Measurements from ENCODE around the gene CD302. TPM values are rescaled to one million over a fixed set of nuclear protein-coding genes. Genes with fewer than 3 reads are reported as not detected.
"Not testable (repeated sequence)": the region's sequence is repeated elsewhere in the genome, so short reads cannot be mapped to it uniquely, and the experiment has no call there.

Gene CD302
- total RNA-seq, result under 1 TPM; 0.08 to 0.23 TPM

DNA sequence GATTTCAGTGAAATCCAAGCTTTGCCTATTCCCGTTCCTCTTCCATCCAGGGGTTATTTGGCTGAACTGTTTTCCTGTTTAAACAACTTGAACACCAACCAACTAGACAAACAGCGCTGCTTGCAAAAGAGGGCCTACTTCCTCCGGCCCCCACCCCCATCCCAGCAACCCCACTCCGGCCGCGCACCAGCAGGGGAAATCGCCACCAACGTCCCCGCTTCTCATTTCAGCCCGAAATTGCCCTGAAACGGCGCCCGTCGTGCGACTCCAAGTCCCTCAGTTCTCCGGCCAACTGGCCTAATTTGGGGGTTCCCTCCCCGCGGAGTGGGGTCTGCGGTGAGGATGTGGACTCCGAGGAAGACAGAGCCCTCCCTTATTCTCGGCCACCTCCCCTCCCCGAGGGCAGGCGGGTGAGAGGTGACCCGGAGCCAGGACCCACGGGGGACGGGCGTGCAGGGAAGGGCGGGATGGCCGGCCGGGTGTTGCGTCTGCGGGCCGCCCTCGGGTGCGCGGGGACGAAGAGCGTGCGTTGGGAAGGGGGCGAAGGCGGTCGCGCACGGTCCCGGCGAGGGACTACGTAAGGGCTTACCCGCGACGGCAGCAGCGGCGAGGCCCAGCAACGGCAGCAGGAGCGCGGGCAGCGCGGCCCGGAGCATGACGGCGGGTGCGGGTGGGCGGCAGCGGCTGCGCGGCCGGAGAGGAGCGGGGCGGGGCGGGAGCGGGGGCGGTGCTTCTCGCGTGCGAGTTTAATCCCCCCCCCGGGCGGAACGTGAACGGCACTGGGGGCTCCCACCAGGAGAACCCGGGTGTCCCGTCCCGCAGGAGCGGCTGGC lies at the start of gene CD302:
Gene CD302 (minus strand): TSS at position 666 of the 833 bp plus-strand sequence. CDS start 10 bp downstream, at position 656.
- no peaks in the 10 kb centered on the region for H3K9me3 Mint-ChIP-seq (ENCODE audit: insufficient read depth)
- POLR2A ChIA-PET, result interaction anchor here (0.5 kb wide), 1 partner anchor 9 kb away, joined by 3 read pairs; no protein-coding TSS in a partner anchor
- peaks cover 3% of the 10 kb centered on the region for H3K36me3 Mint-ChIP-seq (ENCODE audit: low read depth)
- peaks cover 46% of the 10 kb centered on the region for H3K27me3 Mint-ChIP-seq (ENCODE audit: low read depth)
- peaks cover 18% of the 10 kb centered on the region for H3K4me1 Mint-ChIP-seq (ENCODE audit: low read depth)
- peak within 1 kb of the TSS; percentile 62 for H3K4me3 Mint-ChIP-seq
- ATAC-seq (peak; percentile 76), DNase-seq (peak; percentile 25)
- CTCF ChIA-PET, result interaction anchor here (2.0 kb wide), 1 partner anchor 11 kb away, joined by 6 read pairs; no protein-coding TSS in a partner anchor
- peak within 1 kb of the TSS; percentile 6 for H3K27ac Mint-ChIP-seq

- H3K36me3 Mint-ChIP-seq (ENCODE audit: low read depth), result peaks cover 20% of the 10 kb centered on the region
- H3K4me1 Mint-ChIP-seq (ENCODE audit: low read depth), result no peaks in the 10 kb centered on the region
- POLR2A ChIA-PET, result no interaction called here
- H3K27ac Mint-ChIP-seq, result no peak overlapping the region
- CTCF ChIA-PET, result no interaction called here
- no peak overlapping the region for H3K4me3 Mint-ChIP-seq
- ATAC-seq (no peak), DNase-seq (no peak)
- H3K27me3 Mint-ChIP-seq (ENCODE audit: low read depth), result no peaks in the 10 kb centered on the region
- H3K9me3 Mint-ChIP-seq (ENCODE audit: insufficient read depth), result no peaks in the 10 kb centered on the region
Measured at GRCh38 chr2:159846564-159846963, 48.6 kb upstream of the CD302 start.

DNA sequence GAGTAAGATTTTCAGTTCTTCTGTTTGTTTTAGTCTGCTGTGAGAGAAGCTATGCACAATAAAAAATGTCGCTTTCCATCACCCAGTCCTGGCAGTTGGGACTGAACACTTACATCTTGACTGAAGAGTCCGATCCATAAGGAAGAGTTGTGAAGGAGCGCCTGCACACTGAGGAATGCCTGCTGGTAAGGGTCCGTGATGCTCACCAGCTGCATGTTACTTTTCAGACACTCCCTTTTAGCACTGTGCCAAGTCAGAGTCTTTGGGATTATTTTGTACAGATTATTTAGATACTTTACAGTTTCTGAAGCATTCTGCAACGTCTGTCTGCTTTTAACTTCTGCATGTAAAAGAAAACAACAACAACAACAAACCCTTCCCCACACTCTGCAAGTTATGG lies 42.6 kb upstream of the CD302 start:
- no peak for ATAC-seq
- POLR2A ChIA-PET, result no interaction called here
- CTCF ChIA-PET, result no interaction called here

GRCh38 chr2:159832858-159833257 lies 34.9 kb upstream of the CD302 start:
- no peak overlapping the region for H3K4me3 Mint-ChIP-seq
- no peak overlapping the region for H3K27ac Mint-ChIP-seq
- no peaks in the 10 kb centered on the region for H3K27me3 Mint-ChIP-seq (ENCODE audit: low read depth)
- DNase-seq (no peak), ATAC-seq (no peak)
- H3K9me3 Mint-ChIP-seq (ENCODE audit: insufficient read depth), result no peaks in the 10 kb centered on the region
- POLR2A ChIA-PET, result no interaction called here
- peaks cover 37% of the 10 kb centered on the region for H3K36me3 Mint-ChIP-seq (ENCODE audit: low read depth)
- H3K4me1 Mint-ChIP-seq (ENCODE audit: low read depth), result no peaks in the 10 kb centered on the region
- CTCF ChIA-PET, result no interaction called here

More for the DNA sequence above, 42.6 kb upstream of the CD302 start:
- Mint-ChIP-seq H3K4me1 (ENCODE audit: low read depth) (no peaks in the 10 kb centered on the region), H3K9me3 (ENCODE audit: insufficient read depth) (no peaks in the 10 kb centered on the region), H3K36me3 (ENCODE audit: low read depth) (peaks cover 9% of the 10 kb centered on the region), H3K27ac (no peak overlapping the region), H3K27me3 (ENCODE audit: low read depth) (no peaks in the 10 kb centered on the region), H3K4me3 (no peak overlapping the region)
- no peak for DNase-seq

DNA sequence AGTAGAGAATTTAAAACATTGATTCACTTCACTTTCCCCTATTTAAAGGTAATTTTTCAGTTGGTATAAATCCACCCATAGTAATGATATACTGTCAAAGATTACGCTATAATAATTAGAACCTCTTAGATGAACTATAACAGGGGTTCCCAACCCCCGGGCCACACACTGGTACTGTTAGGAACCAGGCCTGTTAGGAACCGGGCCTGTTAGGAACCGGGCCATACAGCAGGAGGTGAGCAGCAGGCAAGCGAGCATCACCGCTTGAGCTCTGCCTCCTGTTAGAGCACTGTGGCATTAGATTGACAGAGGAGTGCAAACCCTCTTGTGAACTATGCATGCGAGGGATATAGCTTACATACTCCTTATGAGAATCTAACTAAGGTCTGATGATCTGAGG lies 34.0 kb upstream of the CD302 start:
- Mint-ChIP-seq H3K4me3 (no peak overlapping the region), H3K4me1 (ENCODE audit: low read depth) (no peaks in the 10 kb centered on the region), H3K27ac (no peak overlapping the region), H3K27me3 (ENCODE audit: low read depth) (no peaks in the 10 kb centered on the region), H3K36me3 (ENCODE audit: low read depth) (peaks cover 46% of the 10 kb centered on the region), H3K9me3 (ENCODE audit: insufficient read depth) (no peaks in the 10 kb centered on the region)
- no peak for ATAC-seq
- CTCF ChIA-PET, result no interaction called here
- POLR2A ChIA-PET, result no interaction called here
- DNase-seq, result no peak

DNA sequence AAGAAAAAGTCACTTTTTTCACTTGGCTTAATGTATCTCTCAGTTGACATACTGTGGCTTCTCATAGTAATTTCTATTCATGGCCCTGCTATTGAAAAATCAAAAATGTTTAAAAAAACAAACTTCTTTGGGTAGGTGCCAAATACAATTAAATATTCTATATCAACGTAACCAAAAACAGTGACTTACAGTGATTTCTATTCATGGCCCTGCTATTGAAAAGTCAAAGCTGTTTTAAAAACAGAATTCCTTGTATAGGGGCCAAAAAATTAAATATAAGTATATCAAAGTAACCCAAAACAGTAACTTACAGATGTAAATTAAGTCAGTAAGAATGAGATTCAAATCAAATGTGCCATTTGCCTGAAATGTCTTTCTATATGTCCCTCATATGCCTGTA lies 31.4 kb upstream of the CD302 start:
- Mint-ChIP-seq H3K36me3 (ENCODE audit: low read depth) (peaks cover 67% of the 10 kb centered on the region), H3K27me3 (ENCODE audit: low read depth) (no peaks in the 10 kb centered on the region), H3K4me1 (ENCODE audit: low read depth) (no peaks in the 10 kb centered on the region), H3K9me3 (ENCODE audit: insufficient read depth) (no peaks in the 10 kb centered on the region), H3K4me3 (no peak overlapping the region), H3K27ac (no peak overlapping the region)
- CTCF ChIA-PET, result no interaction called here
- ATAC-seq (no peak), DNase-seq (no peak)
- POLR2A ChIA-PET, result no interaction called here

DNA sequence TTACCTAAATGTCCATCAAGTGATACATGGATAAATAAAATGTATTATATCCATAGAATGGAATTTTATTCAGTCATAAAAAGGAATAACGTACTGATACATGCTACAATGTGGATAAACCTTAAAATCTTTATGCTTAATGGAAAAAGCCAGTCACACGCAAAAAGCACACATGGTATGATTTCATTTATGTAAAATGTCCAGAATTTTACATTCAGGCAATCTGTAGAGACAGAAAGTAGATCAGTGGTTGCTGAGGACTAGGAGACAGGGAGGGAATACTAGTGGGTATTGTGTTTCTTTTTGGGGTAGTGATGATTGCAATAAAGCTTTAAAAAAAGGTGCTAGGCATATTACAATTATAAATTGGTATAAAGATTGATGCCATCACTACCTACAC lies 30.7 kb upstream of the CD302 start:
- ChIA-PET CTCF (no interaction called here), POLR2A (no interaction called here)
- DNase-seq (no peak), ATAC-seq (no peak)
- Mint-ChIP-seq H3K9me3 (ENCODE audit: insufficient read depth) (no peaks in the 10 kb centered on the region), H3K27ac (no peak overlapping the region), H3K4me1 (ENCODE audit: low read depth) (no peaks in the 10 kb centered on the region), H3K4me3 (no peak overlapping the region), H3K36me3 (ENCODE audit: low read depth) (peaks cover 69% of the 10 kb centered on the region), H3K27me3 (ENCODE audit: low read depth) (no peaks in the 10 kb centered on the region)

DNA sequence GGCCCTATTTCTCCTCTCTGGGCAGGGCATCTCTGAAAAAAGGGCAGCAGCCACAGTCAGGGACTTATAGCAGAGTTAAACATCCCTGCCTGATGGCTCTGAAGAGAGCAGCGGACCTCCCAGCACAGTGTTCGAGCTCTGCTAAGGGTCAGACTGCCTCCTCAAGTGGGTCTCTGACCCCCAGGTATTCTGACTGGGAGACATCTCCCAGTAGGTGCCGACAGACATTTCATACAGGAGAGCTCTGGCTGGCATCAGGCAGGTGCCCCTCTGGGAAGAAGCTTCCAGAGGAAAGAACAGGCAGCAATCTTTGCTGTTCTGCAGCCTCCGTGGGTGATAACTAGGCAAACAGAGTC lies 24.4 kb upstream of the CD302 start:
- H3K4me1 Mint-ChIP-seq (ENCODE audit: low read depth); H3K27me3 Mint-ChIP-seq (ENCODE audit: low read depth); CTCF ChIA-PET; H3K27ac Mint-ChIP-seq; ATAC-seq; DNase-seq; H3K9me3 Mint-ChIP-seq (ENCODE audit: insufficient read depth); H3K4me3 Mint-ChIP-seq: not testable (repeated sequence)
- peaks cover 65% of the 10 kb centered on the region for H3K36me3 Mint-ChIP-seq (ENCODE audit: low read depth)
- POLR2A ChIA-PET, result interaction anchor here (1.0 kb wide), 1 partner anchor 82 kb away, joined by 3 read pairs; the partner anchor contains the start of gene LY75

- H3K27me3 Mint-ChIP-seq (ENCODE audit: low read depth); H3K27ac Mint-ChIP-seq; ATAC-seq; H3K4me1 Mint-ChIP-seq (ENCODE audit: low read depth); DNase-seq; H3K4me3 Mint-ChIP-seq; CTCF ChIA-PET; H3K9me3 Mint-ChIP-seq (ENCODE audit: insufficient read depth): not testable (repeated sequence)
- peaks cover 60% of the 10 kb centered on the region for H3K36me3 Mint-ChIP-seq (ENCODE audit: low read depth)
- POLR2A ChIA-PET, result interaction anchor here (1.0 kb wide), 1 partner anchor 82 kb away, joined by 3 read pairs; the partner anchor contains the start of gene LY75
Measured at GRCh38 chr2:159821775-159822477, 23.9 kb upstream of the CD302 start.

- Mint-ChIP-seq H3K27me3 (ENCODE audit: low read depth) (no peaks in the 10 kb centered on the region), H3K4me3 (no peak overlapping the region), H3K9me3 (ENCODE audit: insufficient read depth) (no peaks in the 10 kb centered on the region), H3K36me3 (ENCODE audit: low read depth) (peaks cover 50% of the 10 kb centered on the region), H3K4me1 (ENCODE audit: low read depth) (no peaks in the 10 kb centered on the region), H3K27ac (no peak overlapping the region)
- DNase-seq (no peak), ATAC-seq (no peak)
- POLR2A ChIA-PET, result no interaction called here
- CTCF ChIA-PET, result no interaction called here
Measured at GRCh38 chr2:159818940-159819339, 20.9 kb upstream of the CD302 start.

- DNase-seq (no peak), ATAC-seq (no peak)
- Mint-ChIP-seq H3K36me3 (ENCODE audit: low read depth) (peaks cover 44% of the 10 kb centered on the region), H3K4me3 (no peak overlapping the region), H3K27ac (no peak overlapping the region), H3K9me3 (ENCODE audit: insufficient read depth) (no peaks in the 10 kb centered on the region), H3K27me3 (ENCODE audit: low read depth) (no peaks in the 10 kb centered on the region), H3K4me1 (ENCODE audit: low read depth) (no peaks in the 10 kb centered on the region)
- CTCF ChIA-PET, result no interaction called here
- POLR2A ChIA-PET, result no interaction called here
Measured at GRCh38 chr2:159817283-159817682, 19.3 kb upstream of the CD302 start.

- Mint-ChIP-seq H3K9me3 (ENCODE audit: insufficient read depth) (no peaks in the 10 kb centered on the region), H3K4me3 (no peak overlapping the region), H3K27ac (no peak overlapping the region), H3K4me1 (ENCODE audit: low read depth) (no peaks in the 10 kb centered on the region), H3K27me3 (ENCODE audit: low read depth) (no peaks in the 10 kb centered on the region), H3K36me3 (ENCODE audit: low read depth) (peaks cover 25% of the 10 kb centered on the region)
- ChIA-PET POLR2A (no interaction called here), CTCF (no interaction called here)
- no peak for DNase-seq
- ATAC-seq, result no peak
Measured at GRCh38 chr2:159811232-159811631, 13.2 kb upstream of the CD302 start.

Measured in activated CD8-positive, alpha-beta T cell treated with anti-CD3 and anti-CD28 coated beads, Interleukin-2, amount 10 ng/mL, durations not matched to agents 7 days and 5 days (primary cell).